ENCODE measurements around the gene CFAP61. TPM values are rescaled to one million over a fixed set of nuclear protein-coding genes. Genes with fewer than 3 reads are reported as not detected.

CFAP61 gene
- total RNA-seq, 3 donors from 2014 or later, result 0.33 to 2.4 (median 0.59) TPM

DNA sequence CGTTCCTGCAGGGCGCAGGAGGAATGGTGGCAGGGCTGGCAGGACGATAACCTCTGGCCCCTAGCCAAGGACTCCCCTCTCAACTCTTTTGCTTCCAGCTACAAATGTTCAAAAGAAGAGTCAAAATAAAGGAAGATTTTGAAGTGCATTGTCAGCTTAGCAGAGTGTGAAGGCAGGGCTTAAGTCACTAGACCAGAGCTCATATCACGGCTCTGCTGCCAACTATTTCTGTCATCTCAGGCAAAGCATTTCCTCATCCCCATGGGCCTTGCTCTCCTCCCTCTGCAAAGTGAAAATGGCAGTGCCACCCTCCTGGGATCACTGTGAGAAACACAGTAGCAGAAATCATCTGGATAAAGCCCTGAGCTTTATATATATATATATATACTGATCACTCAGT, 36.7 kb downstream of the CFAP61 start:
- H3K4me1 ChIP-seq, result no peaks in the 10 kb centered on the region
- no peak for DNase-seq (ENCODE audit: low spot score in 2 of 2)

DNA sequence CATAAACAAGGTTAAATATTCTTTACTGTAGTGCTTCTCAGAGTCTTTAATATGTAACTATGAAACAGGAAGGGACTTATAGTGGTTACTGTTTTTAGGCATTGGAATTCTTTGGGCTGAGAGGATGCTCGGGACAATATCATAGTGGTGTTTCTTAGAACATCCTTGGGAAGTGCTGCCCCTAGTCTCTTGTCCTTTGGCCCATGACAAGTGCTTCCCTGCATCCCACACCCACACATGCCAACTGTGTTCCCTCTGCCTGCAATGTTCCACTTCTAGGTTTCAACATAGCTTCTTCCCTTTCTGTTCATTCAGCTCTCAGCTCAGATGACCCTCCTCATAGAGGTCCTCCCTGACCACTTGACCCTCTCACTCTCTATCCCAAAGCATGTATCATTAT, 37.6 kb downstream of the CFAP61 start:
- Histone ChIP-seq H3K4me1 (no peaks in the 10 kb centered on the region), H3K27me3 (no peaks in the 10 kb centered on the region), H3K9me3 (no peaks in the 10 kb centered on the region), H3K36me3 (no peaks in the 10 kb centered on the region), H3K27ac (no peak overlapping the region), H3K4me3 (no peak overlapping the region)
- intact Hi-C loops (cut with DNase I; ENCODE audit: low total_unique reads), result no loop called here
- no peak for DNase-seq (ENCODE audit: low spot score in 2 of 2)
- TF ChIP-seq POLR2AphosphoS5 (IDR thresholded peaks at IDR 0.05) (no peak), POLR2A (IDR thresholded peaks at IDR 0.05) (no peak)
- TF ChIP-seq, protein P1, sequence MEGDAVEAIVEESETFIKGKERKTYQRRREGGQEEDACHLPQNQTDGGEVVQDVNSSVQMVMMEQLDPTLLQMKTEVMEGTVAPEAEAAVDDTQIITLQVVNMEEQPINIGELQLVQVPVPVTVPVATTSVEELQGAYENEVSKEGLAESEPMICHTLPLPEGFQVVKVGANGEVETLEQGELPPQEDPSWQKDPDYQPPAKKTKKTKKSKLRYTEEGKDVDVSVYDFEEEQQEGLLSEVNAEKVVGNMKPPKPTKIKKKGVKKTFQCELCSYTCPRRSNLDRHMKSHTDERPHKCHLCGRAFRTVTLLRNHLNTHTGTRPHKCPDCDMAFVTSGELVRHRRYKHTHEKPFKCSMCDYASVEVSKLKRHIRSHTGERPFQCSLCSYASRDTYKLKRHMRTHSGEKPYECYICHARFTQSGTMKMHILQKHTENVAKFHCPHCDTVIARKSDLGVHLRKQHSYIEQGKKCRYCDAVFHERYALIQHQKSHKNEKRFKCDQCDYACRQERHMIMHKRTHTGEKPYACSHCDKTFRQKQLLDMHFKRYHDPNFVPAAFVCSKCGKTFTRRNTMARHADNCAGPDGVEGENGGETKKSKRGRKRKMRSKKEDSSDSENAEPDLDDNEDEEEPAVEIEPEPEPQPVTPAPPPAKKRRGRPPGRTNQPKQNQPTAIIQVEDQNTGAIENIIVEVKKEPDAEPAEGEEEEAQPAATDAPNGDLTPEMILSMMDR (IDR thresholded peaks at IDR 0.05), result no peak

More for the DNA sequence above, 36.7 kb downstream of the CFAP61 start:
- no peaks in the 10 kb centered on the region for H3K27me3 ChIP-seq
- H3K36me3 ChIP-seq, result no peaks in the 10 kb centered on the region
- H3K4me3 ChIP-seq, result no peak overlapping the region
- H3K9me3 ChIP-seq, result no peaks in the 10 kb centered on the region
- no peak overlapping the region for H3K27ac ChIP-seq
- intact Hi-C loops (cut with DNase I; ENCODE audit: low total_unique reads), result no loop called here
- TF ChIP-seq, protein P1 (IDR thresholded peaks at IDR 0.05), result no peak
- TF ChIP-seq POLR2AphosphoS5 (IDR thresholded peaks at IDR 0.05), result no peak
- TF ChIP-seq POLR2A (IDR thresholded peaks at IDR 0.05), result no peak

DNA sequence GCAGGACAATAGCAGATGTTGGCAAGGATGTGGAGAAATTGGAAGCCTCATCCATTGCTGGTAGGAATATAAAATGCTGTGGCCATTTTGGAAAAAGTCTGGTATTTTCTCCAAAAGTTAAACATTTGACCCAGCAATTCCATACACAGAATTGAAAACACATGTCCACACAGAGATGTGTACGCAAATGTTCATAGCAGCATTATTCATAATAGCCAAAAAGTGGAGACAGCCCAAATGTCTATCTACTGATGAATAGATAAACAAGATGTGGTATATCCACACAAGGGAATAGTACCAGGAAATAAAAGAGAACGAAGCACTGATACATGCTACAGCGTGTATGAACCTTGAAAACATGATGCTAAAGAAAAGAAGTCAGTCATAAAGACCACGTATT, 40.5 kb downstream of the CFAP61 start:
- no peak overlapping the region for H3K4me3 ChIP-seq
- TF ChIP-seq POLR2A (IDR thresholded peaks at IDR 0.05) (no peak), POLR2AphosphoS5 (IDR thresholded peaks at IDR 0.05) (no peak)
- TF ChIP-seq, protein P1 (IDR thresholded peaks at IDR 0.05), result no peak
- no peaks in the 10 kb centered on the region for H3K27me3 ChIP-seq

DNA sequence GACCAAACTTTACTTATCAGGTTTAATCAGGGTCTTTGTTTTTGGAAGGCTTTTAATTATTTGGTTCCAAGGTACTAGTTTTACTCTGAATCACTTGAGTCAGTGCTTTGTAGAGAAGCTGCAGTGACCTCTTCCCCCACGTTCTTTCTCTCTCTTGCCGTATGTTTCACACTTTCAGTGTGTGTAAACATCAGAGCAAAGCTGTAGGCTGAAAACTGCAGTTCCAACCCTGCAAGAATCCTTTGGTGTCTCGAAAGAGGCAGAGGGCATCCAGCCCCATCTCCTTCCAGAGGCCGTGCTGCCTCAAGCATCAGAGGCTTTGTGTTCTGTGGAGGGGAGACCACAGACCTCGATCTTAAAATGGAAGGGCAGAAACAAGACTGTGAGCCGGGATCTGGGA, 42.1 kb downstream of the CFAP61 start:
- no peak for DNase-seq (ENCODE audit: low spot score in 2 of 2)
- Histone ChIP-seq H3K9me3 (no peaks in the 10 kb centered on the region), H3K36me3 (no peaks in the 10 kb centered on the region), H3K4me3 (no peak overlapping the region), H3K27me3 (no peaks in the 10 kb centered on the region), H3K4me1 (no peaks in the 10 kb centered on the region), H3K27ac (no peak overlapping the region)
- TF ChIP-seq, protein P1 (IDR thresholded peaks at IDR 0.05), result no peak
- TF ChIP-seq POLR2AphosphoS5 (IDR thresholded peaks at IDR 0.05) (no peak), POLR2A (IDR thresholded peaks at IDR 0.05) (no peak)
- intact Hi-C loops (cut with DNase I; ENCODE audit: low total_unique reads), result no loop called here

More for the DNA sequence above, 40.5 kb downstream of the CFAP61 start:
- Histone ChIP-seq H3K9me3 (no peaks in the 10 kb centered on the region), H3K4me1 (no peaks in the 10 kb centered on the region), H3K27ac (no peak overlapping the region), H3K36me3 (no peaks in the 10 kb centered on the region)
- no peak for DNase-seq (ENCODE audit: low spot score in 2 of 2)
- intact Hi-C loops (cut with DNase I; ENCODE audit: low total_unique reads), result no loop called here

DNA sequence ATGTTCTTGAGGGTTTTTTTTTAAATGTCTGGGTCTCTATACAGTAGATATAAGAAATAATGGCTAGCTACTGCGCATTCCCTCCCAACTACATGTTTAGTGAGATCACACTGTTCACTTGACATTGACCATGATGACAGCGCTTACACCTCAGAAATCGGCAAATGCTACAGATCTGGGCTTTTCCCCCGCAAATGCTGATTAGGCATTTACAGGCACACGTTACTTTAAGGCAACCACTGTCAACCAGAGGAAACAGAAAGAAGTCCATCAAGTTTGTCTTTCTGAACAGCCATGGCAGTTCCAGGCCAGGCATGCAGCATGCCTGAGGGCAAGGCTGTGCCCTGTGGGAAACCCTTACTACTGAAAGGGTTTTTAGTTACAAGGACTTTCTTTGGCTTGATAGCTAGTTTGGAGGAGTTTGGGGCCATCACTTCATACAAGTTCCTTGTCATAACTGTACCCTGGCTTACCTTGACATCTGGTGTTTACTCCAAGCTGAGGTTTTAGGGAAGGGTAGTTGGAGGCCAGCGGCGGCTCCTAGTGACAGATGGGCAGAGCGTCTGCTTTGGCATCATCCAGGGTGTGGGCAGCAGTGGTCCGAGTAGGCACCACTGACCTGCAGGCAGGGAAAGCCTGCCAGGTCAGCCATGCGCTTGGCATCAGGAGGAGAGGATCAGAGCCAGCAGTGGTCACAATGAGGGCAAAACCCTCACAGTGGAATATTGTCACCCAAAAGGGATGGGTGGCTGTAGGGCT, 43.0 kb downstream of the CFAP61 start:
- no peak overlapping the region for H3K4me3 ChIP-seq
- intact Hi-C loops (cut with DNase I; ENCODE audit: low total_unique reads), result no loop called here
- DNase-seq (ENCODE audit: low spot score in 2 of 2), result no peak
- H3K36me3 ChIP-seq, result no peaks in the 10 kb centered on the region
- H3K27ac ChIP-seq, result no peak overlapping the region
- TF ChIP-seq POLR2A (IDR thresholded peaks at IDR 0.05) (no peak), POLR2AphosphoS5 (IDR thresholded peaks at IDR 0.05) (no peak)
- TF ChIP-seq, protein P1 (IDR thresholded peaks at IDR 0.05), result no peak
- H3K27me3 ChIP-seq, result no peaks in the 10 kb centered on the region
- no peaks in the 10 kb centered on the region for H3K4me1 ChIP-seq
- no peaks in the 10 kb centered on the region for H3K9me3 ChIP-seq

All from breast epithelium (tissue), 4 donors.